ENCODE data around the gene KCP.
"Not testable (repeated sequence)": the region's sequence is repeated elsewhere in the genome, so short reads cannot be mapped to it uniquely, and the experiment has no call there.

Gene KCP

DNA sequence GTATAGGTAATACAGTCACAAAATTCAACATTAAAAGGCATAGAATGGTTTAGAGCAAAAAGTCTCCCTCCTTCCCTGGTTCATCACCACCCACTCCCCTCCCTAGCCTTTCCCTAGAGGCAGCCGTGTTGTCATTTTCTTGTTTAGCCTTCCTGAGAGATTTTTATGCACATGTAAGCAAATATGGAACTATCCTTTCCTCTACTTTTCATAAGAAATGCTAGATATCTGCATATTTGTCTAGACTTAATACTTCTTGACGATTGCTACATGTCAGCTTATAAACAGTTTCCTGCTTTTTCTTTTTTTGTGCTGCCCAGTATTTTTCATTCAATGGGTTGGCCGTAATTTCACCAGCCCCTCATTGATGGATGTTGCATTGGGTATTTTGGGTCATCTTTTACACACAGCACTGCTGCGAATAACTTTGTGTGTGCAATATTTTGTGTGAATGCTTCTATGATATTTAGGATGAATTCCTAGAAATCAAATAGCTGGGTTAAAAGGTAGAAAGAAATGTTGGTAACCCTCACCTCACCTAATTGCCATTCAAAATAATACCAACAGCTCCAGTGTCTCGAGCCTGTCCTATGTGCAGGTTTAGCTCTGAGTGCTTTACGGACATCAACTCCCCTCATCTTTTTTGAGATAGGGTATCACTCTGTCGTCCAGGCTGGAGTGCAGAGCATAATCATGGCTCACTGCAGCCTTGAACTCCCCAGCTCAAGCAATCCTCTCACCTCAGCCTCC, 34.2 kb upstream of the KCP start:
- Mint-ChIP-seq H3K27me3 (no peaks in the 10 kb centered on the region), H3K27ac (ENCODE audit: low read depth) (no peak overlapping the region), H3K4me3 (no peak overlapping the region), H3K9me3 (no peaks in the 10 kb centered on the region), H3K4me1 (peaks cover 16% of the 10 kb centered on the region), H3K36me3 (ENCODE audit: insufficient read depth) (peaks cover 7% of the 10 kb centered on the region)
- DNase-seq (ENCODE audit: low spot score in 2 of 2) (no peak), ATAC-seq (replicated peaks; ENCODE audit: extremely low read depth, poor library complexity, severe bottlenecking) (no peak)

DNA sequence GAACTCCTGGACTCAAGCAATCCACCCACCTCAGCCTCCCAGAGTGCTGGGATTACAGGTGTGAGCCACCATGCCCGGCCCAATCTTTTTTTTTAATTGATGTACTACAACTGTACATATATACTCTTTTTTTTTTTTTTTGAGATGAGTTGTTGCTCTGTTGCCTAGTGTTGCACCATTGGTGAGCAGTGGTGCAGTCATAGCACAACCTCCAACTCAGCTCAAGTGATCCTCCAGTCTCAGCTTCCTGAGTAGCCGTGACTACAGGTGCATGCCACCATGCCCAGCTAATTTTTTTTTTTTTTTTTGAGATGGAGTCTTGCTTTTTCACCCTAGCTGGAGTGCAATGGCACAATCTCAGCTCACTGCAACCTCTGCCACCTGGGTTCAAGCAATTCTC, 32.7 kb upstream of the KCP start:
- H3K27ac Mint-ChIP-seq (ENCODE audit: low read depth); H3K36me3 Mint-ChIP-seq (ENCODE audit: insufficient read depth); H3K27me3 Mint-ChIP-seq; DNase-seq (ENCODE audit: low spot score in 2 of 2); H3K4me3 Mint-ChIP-seq; ATAC-seq (replicated peaks; ENCODE audit: extremely low read depth, poor library complexity, severe bottlenecking); H3K9me3 Mint-ChIP-seq: not testable (repeated sequence)
- peaks cover 22% of the 10 kb centered on the region for H3K4me1 Mint-ChIP-seq

DNA sequence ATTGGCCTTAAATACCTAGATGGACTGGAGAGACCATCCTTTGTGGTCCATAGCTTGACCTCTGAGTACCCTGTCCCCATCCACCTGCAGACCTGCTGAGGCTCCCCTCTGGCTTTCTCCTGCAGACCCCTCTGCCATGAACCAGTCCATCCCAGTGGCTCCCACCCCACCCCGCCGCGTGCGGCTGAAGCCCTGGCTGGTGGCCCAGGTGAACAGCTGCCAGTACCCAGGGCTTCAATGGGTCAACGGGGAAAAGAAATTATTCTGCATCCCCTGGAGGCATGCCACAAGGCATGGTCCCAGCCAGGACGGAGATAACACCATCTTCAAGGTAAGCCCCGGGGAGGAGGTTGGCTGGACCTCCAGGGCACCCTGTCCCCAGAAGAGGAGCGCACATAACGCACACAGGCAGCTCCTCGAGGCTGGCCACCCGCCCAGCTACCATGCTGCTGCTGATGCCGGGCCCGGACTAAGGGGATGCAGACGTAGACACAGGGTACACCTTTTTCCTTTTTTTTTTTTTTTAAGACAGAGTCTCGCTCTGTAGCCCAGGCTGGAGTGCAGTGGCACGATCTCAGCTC, 31.5 kb upstream of the KCP start:
- Mint-ChIP-seq H3K4me1 (peaks cover 26% of the 10 kb centered on the region), H3K27ac (ENCODE audit: low read depth) (no peak overlapping the region), H3K36me3 (ENCODE audit: insufficient read depth) (peaks cover 5% of the 10 kb centered on the region), H3K4me3 (no peak overlapping the region), H3K9me3 (no peaks in the 10 kb centered on the region), H3K27me3 (peaks cover 16% of the 10 kb centered on the region)
- no peak for DNase-seq (ENCODE audit: low spot score in 2 of 2)
- no peak for ATAC-seq (replicated peaks; ENCODE audit: extremely low read depth, poor library complexity, severe bottlenecking)

DNA sequence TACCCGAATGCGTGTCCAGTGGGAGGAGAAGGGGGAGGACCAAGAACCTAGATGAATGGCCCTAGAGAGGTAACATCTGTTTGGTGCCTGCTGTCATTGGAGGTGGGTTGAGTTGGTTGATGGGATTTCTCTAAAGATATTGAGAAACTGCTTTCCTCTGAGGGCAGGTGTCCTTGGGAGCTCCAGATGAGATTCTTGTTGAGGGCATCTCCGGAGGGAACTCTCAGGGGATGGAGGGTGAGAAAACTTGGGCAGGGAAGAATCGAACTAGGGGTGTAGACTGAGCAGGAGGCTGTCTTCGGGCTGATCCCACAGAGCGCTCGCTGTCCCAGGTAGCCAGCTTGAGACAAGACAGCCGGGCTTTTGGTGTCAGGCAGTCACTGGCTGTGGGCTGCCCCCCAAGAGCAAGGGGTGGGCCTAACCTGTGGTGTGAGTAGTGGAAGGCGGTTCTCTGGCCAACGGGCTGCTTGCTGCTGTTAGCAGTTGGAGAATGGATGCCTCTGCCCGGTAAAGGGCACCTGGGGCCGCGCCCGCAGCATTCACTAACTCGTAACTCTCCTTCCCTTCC, 30.9 kb upstream of the KCP start:
- no peak for ATAC-seq (replicated peaks; ENCODE audit: extremely low read depth, poor library complexity, severe bottlenecking)
- DNase-seq (ENCODE audit: low spot score in 2 of 2) = no peak
- H3K27me3 Mint-ChIP-seq = peaks cover 22% of the 10 kb centered on the region
- peak overlapping the region; percentile 50 for H3K4me3 Mint-ChIP-seq
- H3K9me3 Mint-ChIP-seq = no peaks in the 10 kb centered on the region
- H3K4me1 Mint-ChIP-seq = peaks cover 28% of the 10 kb centered on the region
- peaks cover 5% of the 10 kb centered on the region for H3K36me3 Mint-ChIP-seq (ENCODE audit: insufficient read depth)
- no peak overlapping the region for H3K27ac Mint-ChIP-seq (ENCODE audit: low read depth)

DNA sequence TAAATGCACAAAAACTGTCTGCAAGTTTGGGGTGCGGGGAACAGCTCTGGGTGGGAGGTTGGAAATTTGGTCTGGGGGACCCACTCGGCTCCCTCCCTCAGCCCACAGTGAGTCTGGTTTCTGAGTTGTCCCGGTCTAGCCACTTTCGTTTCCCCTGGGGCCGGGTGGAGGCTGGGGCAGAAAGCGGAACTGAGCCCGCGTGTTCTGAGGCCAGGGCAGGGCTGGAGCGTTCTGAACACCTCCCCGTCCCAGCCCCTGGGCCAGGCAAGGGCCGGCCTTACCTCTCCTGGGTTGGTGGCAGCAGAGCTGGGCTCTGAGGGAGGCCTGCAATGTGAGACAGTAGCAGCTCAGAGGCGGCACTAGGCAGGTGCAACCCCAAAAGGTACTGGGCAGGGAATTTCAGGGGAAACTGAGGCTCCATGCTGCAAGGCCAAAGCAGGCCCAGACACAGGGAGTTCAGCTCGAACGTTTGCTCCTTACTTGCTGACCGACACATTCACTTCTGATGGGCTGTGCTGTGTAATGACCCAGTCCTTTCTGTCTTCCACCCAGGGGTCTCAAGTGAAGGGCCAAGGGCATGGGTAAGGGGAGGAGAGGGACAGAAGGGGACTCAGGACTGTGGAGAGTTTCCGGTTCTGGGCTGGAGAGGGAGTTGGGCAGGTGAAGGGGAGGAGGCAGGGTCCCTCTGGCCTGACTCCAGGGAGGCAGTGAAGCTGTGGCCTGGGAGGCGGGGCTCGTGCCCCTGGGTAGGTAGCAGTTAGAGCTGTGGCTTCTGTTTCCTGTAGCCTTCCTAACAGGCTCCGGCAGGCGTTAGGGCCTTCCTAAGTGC, 30.2 kb upstream of the KCP start:
- DNase-seq (ENCODE audit: low spot score in 2 of 2) (no peak), ATAC-seq (replicated peaks; ENCODE audit: extremely low read depth, poor library complexity, severe bottlenecking) (peak; percentile 44)
- H3K4me1 Mint-ChIP-seq = peaks cover 28% of the 10 kb centered on the region
- peak overlapping the region; percentile 50 for H3K4me3 Mint-ChIP-seq
- H3K27ac Mint-ChIP-seq (ENCODE audit: low read depth) = peak overlapping the region; percentile 29
- peaks cover 22% of the 10 kb centered on the region for H3K27me3 Mint-ChIP-seq
- peaks cover 2% of the 10 kb centered on the region for H3K36me3 Mint-ChIP-seq (ENCODE audit: insufficient read depth)
- H3K9me3 Mint-ChIP-seq = no peaks in the 10 kb centered on the region

DNA sequence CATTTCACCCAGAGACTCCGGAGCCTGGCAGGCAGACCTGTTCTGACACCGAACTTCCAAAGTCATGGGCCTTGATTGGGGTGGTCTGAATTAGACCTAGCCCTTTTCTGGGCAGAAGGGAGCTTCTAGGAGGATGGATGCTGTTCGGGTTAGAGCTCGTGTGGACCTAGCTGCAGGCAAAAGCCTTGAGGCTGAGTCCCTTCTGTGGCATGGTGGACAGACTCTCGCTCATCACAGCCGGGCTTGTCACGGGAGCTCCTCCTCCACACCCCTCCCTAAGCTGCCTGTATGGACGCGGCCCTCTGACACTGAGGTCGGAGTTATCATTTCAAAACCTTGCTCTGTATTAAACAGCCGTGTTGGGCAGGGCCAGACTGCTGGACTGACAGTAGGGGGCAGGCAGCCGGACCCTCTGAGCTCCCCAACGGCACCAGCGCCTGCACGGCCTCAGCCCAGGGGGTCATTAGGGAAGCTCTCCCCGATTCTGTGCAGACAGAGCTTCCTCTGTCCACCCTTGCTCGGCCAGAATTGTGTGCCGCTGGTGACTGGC, 29.4 kb upstream of the KCP start:
- ATAC-seq (replicated peaks; ENCODE audit: extremely low read depth, poor library complexity, severe bottlenecking) (no peak), DNase-seq (ENCODE audit: low spot score in 2 of 2) (no peak)
- Mint-ChIP-seq H3K4me1 (peaks cover 28% of the 10 kb centered on the region), H3K27ac (ENCODE audit: low read depth) (peak overlapping the region; percentile 29), H3K9me3 (no peaks in the 10 kb centered on the region), H3K4me3 (peak overlapping the region; percentile 50), H3K27me3 (peaks cover 22% of the 10 kb centered on the region), H3K36me3 (ENCODE audit: insufficient read depth) (peaks cover 2% of the 10 kb centered on the region)

DNA sequence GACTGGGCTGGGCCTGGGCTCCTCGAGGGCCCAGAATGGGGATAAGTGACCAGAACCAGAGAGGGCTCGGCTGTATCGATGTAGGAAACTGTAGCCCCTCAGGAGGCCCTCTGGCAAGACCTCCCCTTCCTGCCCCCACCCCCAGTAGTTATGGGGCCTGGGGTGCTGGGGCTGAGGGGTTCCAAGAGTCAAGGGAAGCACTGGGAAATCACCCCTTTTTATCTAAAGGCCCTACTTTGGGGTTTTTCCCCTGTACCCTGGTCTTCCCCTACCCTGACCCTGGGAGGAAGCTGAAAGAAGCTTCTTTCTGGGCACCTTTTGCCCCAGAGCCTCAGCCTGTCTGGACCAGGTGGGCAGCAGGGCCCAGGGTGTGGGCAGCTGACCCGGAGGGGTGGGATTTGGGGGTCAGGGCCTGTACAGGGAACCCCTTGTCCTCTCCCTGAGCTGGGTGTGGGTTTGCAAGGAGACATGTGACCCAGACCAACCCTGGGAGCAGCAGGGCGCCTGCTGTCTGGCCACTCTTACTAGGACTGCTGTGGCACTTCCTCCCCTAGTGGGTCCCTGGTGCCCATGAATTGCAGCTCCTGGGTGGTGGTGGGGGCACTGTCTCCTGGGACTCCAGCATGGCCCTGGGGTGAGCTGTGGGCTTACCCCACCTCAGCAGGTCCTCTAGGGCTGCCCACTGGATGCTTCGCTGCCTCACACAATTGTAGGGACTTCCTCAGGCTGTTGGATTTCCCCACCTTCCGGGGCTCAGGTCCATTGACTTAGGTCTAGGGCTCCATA, 28.8 kb upstream of the KCP start:
- H3K27me3 Mint-ChIP-seq = peaks cover 22% of the 10 kb centered on the region
- no peaks in the 10 kb centered on the region for H3K9me3 Mint-ChIP-seq
- H3K4me3 Mint-ChIP-seq = peak overlapping the region; percentile 77
- H3K27ac Mint-ChIP-seq (ENCODE audit: low read depth) = peak overlapping the region; percentile 61
- H3K36me3 Mint-ChIP-seq (ENCODE audit: insufficient read depth) = peaks cover 2% of the 10 kb centered on the region
- H3K4me1 Mint-ChIP-seq = peaks cover 28% of the 10 kb centered on the region
- ATAC-seq (replicated peaks; ENCODE audit: extremely low read depth, poor library complexity, severe bottlenecking) (no peak), DNase-seq (ENCODE audit: low spot score in 2 of 2) (no peak)

DNA sequence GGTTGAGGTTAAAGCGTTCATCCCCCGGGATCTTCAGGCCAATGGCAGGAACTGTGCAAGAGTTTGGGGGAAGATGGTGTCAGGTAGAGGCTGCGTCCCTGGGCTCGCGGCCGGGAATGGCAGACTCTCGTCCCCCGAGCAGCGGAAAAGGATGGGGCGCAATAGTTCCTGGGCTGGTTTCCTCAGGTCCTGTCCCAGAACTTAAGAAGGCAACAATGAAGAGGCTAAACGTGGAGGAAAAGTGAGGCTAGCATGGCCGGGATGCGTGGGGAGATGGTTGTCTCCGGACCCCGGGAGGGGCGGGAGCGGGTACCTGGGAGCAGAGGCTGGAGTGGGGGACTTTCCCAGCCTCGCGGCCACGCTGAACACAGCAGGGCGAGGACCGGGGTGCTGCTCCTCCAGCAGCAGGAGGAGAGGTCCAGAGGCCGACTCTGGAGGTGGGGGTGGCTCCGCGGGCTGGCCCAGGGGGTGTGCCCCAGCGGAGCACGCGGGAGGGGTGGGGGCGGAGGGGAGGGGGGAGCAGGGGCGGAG, 28.1 kb upstream of the KCP start:
- DNase-seq (ENCODE audit: low spot score in 2 of 2) = no peak
- no peaks in the 10 kb centered on the region for H3K9me3 Mint-ChIP-seq
- H3K4me1 Mint-ChIP-seq = peaks cover 30% of the 10 kb centered on the region
- ATAC-seq (replicated peaks; ENCODE audit: extremely low read depth, poor library complexity, severe bottlenecking) = no peak
- H3K27me3 Mint-ChIP-seq = peaks cover 22% of the 10 kb centered on the region
- peak overlapping the region; percentile 61 for H3K27ac Mint-ChIP-seq (ENCODE audit: low read depth)
- no peaks in the 10 kb centered on the region for H3K36me3 Mint-ChIP-seq (ENCODE audit: insufficient read depth)
- peak overlapping the region; percentile 77 for H3K4me3 Mint-ChIP-seq

DNA sequence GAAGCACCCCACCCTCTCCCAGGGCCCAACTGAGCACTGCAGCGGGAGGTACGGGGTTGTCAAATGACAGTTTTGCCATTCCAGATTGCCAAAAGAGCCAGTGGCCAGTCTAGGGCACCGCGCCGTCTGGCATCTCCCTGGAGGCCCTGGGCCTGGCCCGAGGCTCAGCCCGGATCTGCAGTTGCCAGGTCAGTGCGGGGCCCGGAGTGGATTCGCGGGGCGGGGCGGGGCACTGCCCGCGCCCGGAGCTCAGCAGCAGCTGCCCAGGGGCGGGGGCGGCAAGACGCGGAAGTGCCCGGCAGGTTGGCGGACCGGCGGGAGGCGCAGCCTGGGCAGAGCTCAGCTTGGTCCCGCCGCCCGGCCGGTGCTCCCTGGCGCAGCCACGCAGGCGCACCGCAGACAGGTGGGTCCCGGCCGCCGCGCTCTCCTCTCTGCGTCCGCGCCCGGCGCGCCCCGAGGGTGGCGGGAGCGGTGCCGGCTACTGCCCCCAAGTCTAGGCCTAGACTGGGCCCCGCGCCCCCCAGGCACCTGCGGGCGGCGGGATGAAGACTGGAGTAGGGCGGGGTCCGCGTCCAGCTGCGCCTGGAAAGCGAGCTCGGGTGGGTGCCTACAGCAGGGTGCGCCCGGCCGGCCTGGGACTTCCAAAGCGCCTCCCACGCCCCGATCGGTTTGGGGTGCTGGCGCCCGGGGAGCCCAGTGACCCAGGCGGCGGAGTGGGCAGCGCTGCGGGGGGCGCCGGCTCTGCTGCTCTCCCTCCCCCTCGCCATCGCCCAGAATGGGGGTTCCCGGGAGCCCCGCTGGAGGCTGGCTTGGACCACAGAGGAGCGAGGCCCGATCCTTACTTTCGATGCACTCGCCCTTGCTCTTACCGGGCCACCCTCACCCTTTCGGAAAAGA, 27.4 kb upstream of the KCP start, which contains the start of gene IRF5:
Gene IRF5, plus strand, starts transcription at position 281 of the 897 bp plus-strand sequence. CDS start 4,155 bp downstream, outside the sequence.
- Mint-ChIP-seq H3K36me3 (ENCODE audit: insufficient read depth) (no peaks in the 10 kb centered on the region), H3K4me3 (peak within 1 kb of the TSS; percentile 77), H3K27me3 (peaks cover 22% of the 10 kb centered on the region), H3K27ac (ENCODE audit: low read depth) (peak within 1 kb of the TSS; percentile 61), H3K4me1 (peaks cover 37% of the 10 kb centered on the region), H3K9me3 (no peaks in the 10 kb centered on the region)
- ATAC-seq (replicated peaks; ENCODE audit: extremely low read depth, poor library complexity, severe bottlenecking) (peak; percentile 15), DNase-seq (ENCODE audit: low spot score in 2 of 2) (no peak)

DNA sequence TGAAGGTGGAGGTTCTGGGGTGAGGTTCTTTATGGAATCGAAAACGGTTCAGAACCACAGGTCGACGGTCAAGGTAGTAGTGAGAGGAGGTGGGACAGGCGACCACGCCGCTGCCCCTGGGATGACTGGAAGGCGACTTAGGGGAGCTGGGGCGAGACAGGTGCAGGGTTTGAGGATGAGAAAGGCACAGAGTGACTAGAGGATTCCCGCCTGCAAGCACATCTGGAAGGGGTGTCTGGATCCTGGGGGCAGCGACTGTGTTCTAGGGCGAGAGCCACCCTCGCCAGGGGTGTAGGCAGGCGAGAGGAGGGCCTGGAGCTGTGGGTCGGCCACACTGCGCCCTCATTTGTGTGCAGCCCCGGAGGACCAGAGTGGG, 26.8 kb upstream of the KCP start:
- Mint-ChIP-seq H3K36me3 (ENCODE audit: insufficient read depth) (no peaks in the 10 kb centered on the region), H3K4me3 (peak overlapping the region; percentile 77), H3K27me3 (peaks cover 22% of the 10 kb centered on the region), H3K4me1 (peaks cover 41% of the 10 kb centered on the region), H3K27ac (ENCODE audit: low read depth) (no peak overlapping the region), H3K9me3 (no peaks in the 10 kb centered on the region)
- ATAC-seq (replicated peaks; ENCODE audit: extremely low read depth, poor library complexity, severe bottlenecking) (no peak), DNase-seq (ENCODE audit: low spot score in 2 of 2) (no peak)

DNA sequence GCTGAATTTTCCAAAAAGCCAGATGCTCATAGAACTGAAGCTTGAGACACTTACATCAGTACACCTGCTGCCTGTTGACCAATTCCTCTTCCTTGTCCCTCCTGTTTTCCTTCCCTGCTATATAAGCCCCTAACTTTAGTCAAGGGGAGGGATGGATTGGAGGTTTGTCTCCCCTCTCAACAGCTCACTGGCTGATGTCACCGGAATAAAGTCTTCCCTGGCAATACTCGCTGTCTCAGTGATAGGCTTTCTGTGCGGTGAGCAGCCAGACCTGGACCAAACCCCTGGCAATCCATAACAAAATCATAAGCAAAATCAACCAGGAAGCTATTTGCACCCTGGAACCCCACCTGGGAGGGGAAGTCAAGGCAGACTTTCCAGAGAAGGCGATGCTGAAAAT, 26.3 kb upstream of the KCP start:
- peaks cover 41% of the 10 kb centered on the region for H3K4me1 Mint-ChIP-seq
- no peak for DNase-seq (ENCODE audit: low spot score in 2 of 2)
- ATAC-seq (replicated peaks; ENCODE audit: extremely low read depth, poor library complexity, severe bottlenecking) = no peak
- peak overlapping the region; percentile 77 for H3K4me3 Mint-ChIP-seq
- peaks cover 22% of the 10 kb centered on the region for H3K27me3 Mint-ChIP-seq
- no peaks in the 10 kb centered on the region for H3K36me3 Mint-ChIP-seq (ENCODE audit: insufficient read depth)
- H3K27ac Mint-ChIP-seq (ENCODE audit: low read depth) = no peak overlapping the region
- H3K9me3 Mint-ChIP-seq = no peaks in the 10 kb centered on the region

All from central memory CD8-positive, alpha-beta T cell (primary cell).